Kidney tubule cell (primary cell): Measurements from ENCODE around the gene TBC1D8.
"Not testable (repeated sequence)": the region's sequence is repeated elsewhere in the genome, so short reads cannot be mapped to it uniquely, and the experiment has no call there.

Experiments used
- DNase-seq: peaks from one replicate; pipeline ENCODE4 v3.0.0-alpha.2; 2018; ENCODE audit warnings: low spot score

Gene TBC1D8

GRCh38 chr2:101064505-101064867, 86.7 kb downstream of the TBC1D8 start:
- DNase-seq, result no peak

- no peak for DNase-seq
These were observed 87.1 kb downstream of the TBC1D8 start for GRCh38 chr2:101064125-101064502.

GRCh38 chr2:101063352-101064124, 87.6 kb downstream of the TBC1D8 start:
- DNase-seq, result peak; percentile 76

- DNase-seq, result no peak
These were observed 92.8 kb downstream of the TBC1D8 start for GRCh38 chr2:101058386-101058785.

- DNase-seq, result no peak
These were observed 93.9 kb downstream of the TBC1D8 start for GRCh38 chr2:101057051-101057933.

GRCh38 chr2:101053117-101053516, 98.1 kb downstream of the TBC1D8 start:
- DNase-seq, result no peak

GRCh38 chr2:101052147-101052546, 99.0 kb downstream of the TBC1D8 start:
- DNase-seq, result no peak

- not testable (repeated sequence) for DNase-seq
These were observed 100.3 kb downstream of the TBC1D8 start for GRCh38 chr2:101050886-101051285.

- no peak for DNase-seq
These were observed 102.4 kb downstream of the TBC1D8 start for GRCh38 chr2:101048756-101049155.

- DNase-seq, result no peak
These were observed 103.4 kb downstream of the TBC1D8 start for GRCh38 chr2:101047774-101048173.

GRCh38 chr2:101047075-101047766, 104.0 kb downstream of the TBC1D8 start:
- DNase-seq, result peak; percentile 93

GRCh38 chr2:101045330-101045729, 105.9 kb downstream of the TBC1D8 start:
- no peak for DNase-seq

- no peak for DNase-seq
These were observed 109.8 kb downstream of the TBC1D8 start for GRCh38 chr2:101041413-101041812.

GRCh38 chr2:101040761-101041160, 110.4 kb downstream of the TBC1D8 start:
- no peak for DNase-seq

GRCh38 chr2:101040072-101040471, 111.1 kb downstream of the TBC1D8 start:
- no peak for DNase-seq

- DNase-seq, result peak; percentile 18
These were observed 112.5 kb downstream of the TBC1D8 start for GRCh38 chr2:101038455-101039255.

- no peak for DNase-seq
These were observed 113.9 kb downstream of the TBC1D8 start for GRCh38 chr2:101037161-101037755.

GRCh38 chr2:101036562-101036961, 114.6 kb downstream of the TBC1D8 start:
- peak; percentile 35 for DNase-seq

- no peak for DNase-seq
These were observed 119.0 kb downstream of the TBC1D8 start for GRCh38 chr2:101032084-101032776.

- no peak for DNase-seq
These were observed 120.2 kb downstream of the TBC1D8 start for GRCh38 chr2:101030866-101031554.
